Muscle of back (tissue), 11 donors: ENCODE measurements around the gene TTYH2. TPM values are rescaled to one million over a fixed set of nuclear protein-coding genes. Genes with fewer than 3 reads are reported as not detected.
A peak's percentile ranks its signal among the peaks of the same experiment; 100 is the strongest.

Experiments
- DNase-seq, 3 donors: peaks; one replicate each; pipeline versions ENCODE4 v3.0.0 to v3.0.0-alpha.2; 2013
- polyA plus RNA-seq, 10 donors: library from polyadenylated mRNA; unstranded; fragments of 120-200 nt; gene quantifications; one replicate each; pipeline ENCODE4 v1.2.1, GENCODE V29; 2013; ENCODE audit not compliant: insufficient read length in 10 of 10

Gene TTYH2
- polyA plus RNA-seq, 10 donors = 48.7 to 98.6 (median 61.7) TPM

GRCh38 chr17:74282587-74283370 is 69.4 kb downstream of the TTYH2 start:
- no peak for DNase-seq

GRCh38 chr17:74283371-74283673 is 70.0 kb downstream of the TTYH2 start:
- no peak for DNase-seq

- no peak for DNase-seq
Observed at GRCh38 chr17:74287031-74287602, 73.7 kb downstream of the TTYH2 start.

- no peak for DNase-seq
Observed at GRCh38 chr17:74288785-74289184, 75.4 kb downstream of the TTYH2 start.

- no peak for DNase-seq
Observed at GRCh38 chr17:74289688-74290087, 76.3 kb downstream of the TTYH2 start.

- no peak for DNase-seq
Observed at GRCh38 chr17:74290340-74290739, 77.0 kb downstream of the TTYH2 start.

GRCh38 chr17:74292495-74292894 is 79.1 kb downstream of the TTYH2 start:
- DNase-seq = no peak

GRCh38 chr17:74295625-74296547 is 82.5 kb downstream of the TTYH2 start:
- DNase-seq = peak in 1 of 3 donors; percentile 51

- peak; percentile 52 to 86 (median 73) for DNase-seq
Observed at GRCh38 chr17:74296548-74296936, 83.2 kb downstream of the TTYH2 start.

- DNase-seq = no peak
Observed at GRCh38 chr17:74297941-74298340, 84.6 kb downstream of the TTYH2 start.

GRCh38 chr17:74298778-74299177 is 85.4 kb downstream of the TTYH2 start:
- peak in 2 of 3 donors; percentile 38 to 56 for DNase-seq

- no peak for DNase-seq
Observed at GRCh38 chr17:74299226-74300009, 86.0 kb downstream of the TTYH2 start.

- DNase-seq = no peak
Observed at GRCh38 chr17:74303305-74303704, 89.9 kb downstream of the TTYH2 start.

GRCh38 chr17:74304184-74304583 is 90.8 kb downstream of the TTYH2 start:
- no peak for DNase-seq

- no peak for DNase-seq
Observed at GRCh38 chr17:74305865-74306654, 92.7 kb downstream of the TTYH2 start.

- no peak for DNase-seq
Observed at GRCh38 chr17:74307984-74308773, 94.8 kb downstream of the TTYH2 start.

GRCh38 chr17:74309902-74310301 is 96.5 kb downstream of the TTYH2 start:
- DNase-seq = no peak
